HTERT RPE-1 (cell line): ENCODE measurements around the gene VPS9D1.

ENCODE experiments used
- in situ Hi-C: fragments of 300-500 bp; cut with MboI; formaldehyde crosslinking; loops from 4 replicates; pipeline ENCODE4 v1.14.3; 2020; ENCODE audit warnings: low sequenced_read_pairs

Gene VPS9D1

DNA sequence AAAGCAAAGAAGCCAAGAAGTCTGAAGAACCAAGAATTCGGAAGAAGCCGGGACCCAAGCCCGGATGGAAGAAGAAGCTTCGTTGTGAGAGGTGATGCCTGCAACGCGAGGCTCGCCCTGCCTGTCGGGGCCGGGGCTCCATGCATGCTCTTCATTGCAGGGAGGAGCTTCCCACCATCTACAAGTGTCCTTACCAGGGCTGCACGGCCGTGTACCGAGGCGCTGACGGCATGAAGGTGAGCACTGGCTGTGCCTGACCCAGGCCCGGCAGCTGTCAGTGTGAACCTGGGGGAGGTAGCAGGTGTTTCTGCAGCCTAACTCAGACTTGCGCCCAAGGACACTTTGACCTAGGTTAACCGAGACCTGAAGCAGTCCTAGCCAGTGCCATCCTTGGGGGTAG, 12.6 kb upstream of the VPS9D1 start:
- in situ Hi-C loops, result no loop called here

DNA sequence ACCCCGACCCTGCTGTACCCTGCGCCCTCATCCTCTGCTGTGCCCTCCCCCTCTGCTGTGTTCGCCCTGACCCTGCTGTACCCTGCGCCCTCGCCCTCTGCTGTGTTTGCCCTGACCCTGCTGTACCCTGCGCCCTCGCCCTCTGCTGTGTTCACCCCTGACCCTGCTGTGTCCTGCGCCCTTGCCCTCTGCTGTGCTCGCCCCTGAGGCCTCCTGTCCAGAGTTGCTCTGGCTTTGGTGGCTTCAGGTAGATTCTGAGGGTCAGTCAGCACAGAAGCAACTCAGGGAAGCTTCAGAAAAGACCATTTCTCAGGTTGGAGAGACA, 12.2 kb upstream of the VPS9D1 start:
- in situ Hi-C loops, result no loop called here

DNA sequence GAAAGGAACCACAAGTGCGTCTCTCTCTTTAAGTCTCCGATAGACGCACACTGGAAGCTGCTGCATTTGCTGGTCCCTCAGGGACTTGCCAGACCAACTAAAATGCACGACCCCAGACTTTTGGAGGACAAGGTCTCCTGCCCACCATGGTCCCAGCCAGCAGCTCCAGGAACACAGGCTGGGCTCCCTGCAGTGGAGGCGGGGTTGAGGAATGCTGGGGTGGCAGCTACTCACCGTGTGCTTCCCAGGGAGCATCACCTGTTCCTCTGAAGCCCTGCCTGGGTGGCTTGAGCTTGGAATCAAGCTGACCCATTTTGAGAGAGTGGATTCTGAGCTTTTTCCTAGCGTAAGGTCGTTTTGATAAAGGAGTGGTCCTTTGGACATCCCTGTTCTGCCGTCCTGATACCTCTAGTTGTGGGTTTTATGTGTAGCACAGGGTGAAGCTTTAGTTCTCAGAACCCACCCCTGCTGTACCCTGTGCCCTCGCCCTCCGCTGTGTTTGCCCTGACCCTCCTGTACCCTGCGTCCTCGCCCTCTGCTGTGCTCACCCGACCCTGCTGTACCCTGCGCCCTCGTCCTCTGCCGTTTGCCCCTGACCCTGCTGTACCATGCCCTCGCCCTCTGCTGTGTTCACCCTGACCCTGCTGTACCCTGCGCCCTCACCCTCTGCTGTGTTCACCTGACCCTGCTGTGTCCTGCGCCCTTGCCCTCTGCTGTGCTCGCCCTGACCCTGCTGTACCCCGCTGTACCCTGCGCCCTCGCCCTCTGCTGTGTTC, 11.6 kb upstream of the VPS9D1 start:
- in situ Hi-C loops, result no loop called here

DNA sequence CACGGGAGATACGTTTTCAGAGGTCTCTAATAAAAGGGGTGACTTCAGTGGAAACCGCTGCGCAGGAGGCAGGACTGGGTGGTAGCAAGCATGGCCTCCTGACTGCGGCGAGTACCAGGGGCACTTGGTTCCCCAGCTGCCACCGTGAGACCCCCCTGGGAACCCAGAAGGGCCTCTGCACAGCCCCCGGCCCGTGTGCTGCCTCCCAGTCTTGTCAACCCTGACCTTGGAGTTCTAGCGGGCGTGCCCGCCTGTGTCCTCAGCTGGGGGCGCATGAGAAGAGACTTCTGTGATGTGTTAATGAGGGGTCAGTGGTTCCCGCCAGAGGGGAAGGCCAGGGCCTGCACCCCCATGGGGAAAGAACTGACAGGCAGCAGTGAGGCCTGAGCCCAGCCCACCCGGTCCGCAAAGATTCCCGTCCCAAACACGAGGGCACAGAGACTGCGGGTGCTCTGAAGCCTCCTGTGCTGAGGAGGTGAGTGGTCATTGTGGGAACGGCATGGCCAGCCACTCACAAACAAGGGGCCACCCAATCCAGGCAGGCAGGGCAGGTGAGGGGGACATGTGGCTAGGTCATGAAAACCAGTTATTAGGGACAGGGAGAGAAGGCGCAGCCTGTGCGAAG, 10.0 kb upstream of the VPS9D1 start:
- in situ Hi-C loops, result no loop called here

DNA sequence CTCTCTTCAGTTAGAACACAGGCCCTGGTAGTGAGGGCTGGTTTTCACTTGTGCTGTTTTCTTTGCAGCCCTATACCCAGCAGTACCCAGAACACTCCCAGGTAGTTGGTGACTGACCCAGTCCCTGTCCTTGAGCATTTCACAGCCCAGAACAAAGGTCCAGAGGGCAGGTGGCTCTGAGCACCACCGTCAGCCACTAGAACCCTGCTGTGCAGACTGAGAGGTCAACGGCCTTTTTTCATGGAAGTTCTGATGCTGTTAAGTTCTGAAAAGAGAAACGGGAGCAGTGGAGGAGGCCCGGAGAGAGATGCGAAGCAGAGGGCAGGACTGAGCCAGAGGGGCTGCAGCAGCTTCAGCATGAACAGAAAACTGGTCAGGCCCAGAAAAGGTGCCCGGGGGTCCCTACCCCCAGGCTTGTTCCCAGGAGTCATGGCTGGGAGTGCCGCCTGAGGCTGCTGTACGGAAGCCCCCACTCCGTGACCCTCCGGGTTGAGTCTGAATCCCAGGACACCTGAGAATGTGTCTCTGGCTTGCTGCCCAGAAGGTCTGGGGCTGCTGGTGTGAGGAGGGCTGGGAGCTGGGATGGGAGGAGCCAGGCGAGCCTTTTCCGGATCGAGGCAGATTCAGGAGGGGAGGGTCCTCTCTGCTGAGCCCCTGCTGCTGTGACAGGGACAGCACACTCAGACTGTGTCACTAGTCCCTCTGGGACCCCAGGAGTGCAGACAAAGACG, 9.3 kb upstream of the VPS9D1 start:
- in situ Hi-C loops, result no loop called here

DNA sequence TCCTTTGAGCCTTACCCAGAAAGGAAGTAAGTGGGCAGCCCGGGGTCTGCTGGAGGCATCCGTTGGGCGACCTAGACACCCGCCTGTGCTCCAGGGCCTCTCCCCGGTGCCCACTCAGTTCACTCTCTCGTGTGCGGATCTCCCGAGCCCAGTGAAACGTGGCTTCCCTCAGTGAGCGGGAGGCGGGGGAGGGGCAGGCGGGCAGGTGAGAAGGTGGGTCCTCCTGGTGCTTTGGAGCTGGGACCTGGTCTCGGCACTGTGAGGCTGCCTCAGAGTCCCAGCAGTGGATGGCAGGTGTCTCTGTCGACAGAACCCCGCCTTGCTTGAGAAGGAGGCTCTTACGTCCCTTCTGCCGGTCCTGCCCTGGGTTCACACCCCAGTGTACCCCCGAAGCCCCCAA, 8.6 kb upstream of the VPS9D1 start:
- in situ Hi-C loops, result no loop called here

DNA sequence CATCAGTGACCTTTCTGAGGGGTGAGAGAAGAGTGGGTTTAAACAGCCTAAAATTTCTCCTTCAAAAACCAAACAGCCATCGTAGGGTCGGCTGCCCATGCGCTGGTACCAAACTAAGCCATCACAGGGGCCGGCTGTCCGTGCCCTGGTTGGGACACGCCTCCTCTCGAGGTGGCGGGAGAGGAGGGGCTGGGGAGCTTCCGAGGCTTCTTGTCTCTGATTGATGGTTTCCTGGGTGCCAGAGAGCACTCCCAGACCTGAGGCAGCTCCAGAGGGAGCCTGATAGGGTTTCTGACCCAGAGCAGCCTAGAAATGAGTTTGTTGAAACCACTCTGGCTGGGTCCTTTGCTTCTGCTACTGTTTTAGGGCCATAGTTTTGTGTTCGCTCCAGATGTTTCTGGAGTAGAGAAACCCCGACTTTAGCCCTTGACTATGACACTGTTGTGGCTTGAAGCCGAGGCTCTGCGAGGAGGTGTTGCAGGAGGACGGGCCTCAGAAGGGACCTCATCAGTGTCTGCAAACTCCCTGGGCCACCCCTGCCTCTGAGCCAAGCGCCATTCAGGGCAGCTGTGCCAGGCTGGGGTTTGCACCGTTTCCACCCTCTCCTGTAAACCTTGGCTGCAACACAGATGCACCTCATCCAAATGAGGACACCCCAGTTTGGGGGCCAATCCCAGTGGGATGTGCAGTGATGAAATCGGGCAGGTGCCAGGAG, 6.9 kb upstream of the VPS9D1 start:
- in situ Hi-C loops, result no loop called here

DNA sequence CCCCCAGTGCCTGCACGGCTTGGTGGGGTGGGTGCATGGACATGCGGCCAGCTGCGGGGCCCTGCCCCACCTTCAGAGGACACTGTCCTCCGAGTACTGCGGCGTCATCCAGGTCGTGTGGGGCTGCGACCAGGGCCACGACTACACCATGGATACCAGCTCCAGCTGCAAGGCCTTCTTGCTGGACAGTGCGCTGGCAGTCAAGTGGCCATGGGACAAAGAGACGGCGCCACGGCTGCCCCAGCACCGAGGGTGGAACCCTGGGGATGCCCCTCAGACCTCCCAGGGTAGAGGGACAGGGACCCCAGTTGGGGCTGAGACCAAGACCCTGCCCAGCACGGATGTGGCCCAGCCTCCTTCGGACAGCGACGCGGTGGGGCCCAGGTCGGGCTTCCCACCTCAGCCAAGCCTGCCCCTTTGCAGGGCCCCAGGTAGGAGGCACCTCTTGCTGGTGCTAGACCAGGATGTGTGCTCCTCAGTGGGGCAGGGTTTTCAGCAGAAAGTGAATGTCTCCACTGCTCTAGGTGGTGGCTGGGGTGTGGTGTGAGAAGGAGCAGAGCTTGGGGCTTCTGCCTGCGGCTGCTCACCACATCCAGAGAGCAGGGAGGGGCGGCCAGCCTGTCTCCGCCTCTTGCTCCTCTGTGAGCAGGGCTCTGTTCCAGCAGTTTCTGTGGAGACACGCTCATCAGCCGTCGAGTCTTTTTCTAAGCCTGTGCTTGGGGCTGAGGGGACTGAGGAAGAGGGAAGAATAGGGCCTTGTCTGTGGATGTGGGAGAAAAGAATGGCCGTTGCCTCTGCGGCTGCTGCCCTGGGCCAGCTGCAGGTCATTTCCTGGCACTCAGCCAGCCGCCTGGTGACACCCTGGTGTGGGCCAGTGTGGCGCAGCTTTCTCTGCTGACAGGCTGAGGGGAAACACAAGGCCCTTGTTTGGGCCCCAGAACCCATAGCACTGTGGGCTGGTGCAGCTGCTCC, 2.9 kb upstream of the VPS9D1 start:
- in situ Hi-C loops, result no loop called here

DNA sequence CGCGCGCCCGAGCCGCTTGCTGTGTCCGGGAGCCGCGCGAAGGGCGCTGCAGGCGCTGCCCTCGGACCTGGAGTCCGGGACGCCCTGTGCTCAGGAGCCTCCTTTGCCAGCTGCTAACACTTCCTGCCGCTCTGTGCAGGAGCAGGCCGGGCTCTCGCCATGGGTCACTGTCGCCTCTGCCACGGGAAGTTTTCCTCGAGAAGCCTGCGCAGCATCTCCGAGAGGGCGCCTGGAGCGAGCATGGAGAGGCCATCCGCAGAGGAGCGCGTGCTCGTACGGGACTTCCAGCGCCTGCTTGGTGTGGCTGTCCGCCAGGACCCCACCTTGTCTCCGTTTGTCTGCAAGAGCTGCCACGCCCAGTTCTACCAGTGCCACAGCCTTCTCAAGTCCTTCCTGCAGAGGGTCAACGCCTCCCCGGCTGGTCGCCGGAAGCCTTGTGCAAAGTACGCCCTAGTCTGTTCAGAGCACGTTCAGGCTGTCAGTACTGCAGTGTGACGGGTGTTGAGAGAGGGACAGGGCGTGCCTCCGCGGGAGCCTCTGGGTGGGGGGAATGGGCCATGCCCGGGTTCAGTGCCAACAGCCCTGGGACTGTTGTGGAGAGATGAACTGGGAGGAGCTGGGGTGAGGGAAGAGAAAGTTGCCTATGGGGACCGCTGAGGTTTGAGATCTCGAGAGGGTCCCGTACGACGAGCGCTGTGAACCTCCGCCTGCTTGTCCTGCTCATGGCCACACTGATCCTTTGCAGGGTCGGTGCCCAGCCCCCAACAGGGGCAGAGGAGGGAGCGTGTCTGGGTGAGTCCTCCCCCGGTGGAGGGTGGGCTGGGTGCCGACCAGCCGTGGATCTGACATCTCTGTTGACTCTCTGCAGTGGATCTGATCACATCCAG, 1.9 kb upstream of the VPS9D1 start:
- in situ Hi-C loops, result no loop called here

DNA sequence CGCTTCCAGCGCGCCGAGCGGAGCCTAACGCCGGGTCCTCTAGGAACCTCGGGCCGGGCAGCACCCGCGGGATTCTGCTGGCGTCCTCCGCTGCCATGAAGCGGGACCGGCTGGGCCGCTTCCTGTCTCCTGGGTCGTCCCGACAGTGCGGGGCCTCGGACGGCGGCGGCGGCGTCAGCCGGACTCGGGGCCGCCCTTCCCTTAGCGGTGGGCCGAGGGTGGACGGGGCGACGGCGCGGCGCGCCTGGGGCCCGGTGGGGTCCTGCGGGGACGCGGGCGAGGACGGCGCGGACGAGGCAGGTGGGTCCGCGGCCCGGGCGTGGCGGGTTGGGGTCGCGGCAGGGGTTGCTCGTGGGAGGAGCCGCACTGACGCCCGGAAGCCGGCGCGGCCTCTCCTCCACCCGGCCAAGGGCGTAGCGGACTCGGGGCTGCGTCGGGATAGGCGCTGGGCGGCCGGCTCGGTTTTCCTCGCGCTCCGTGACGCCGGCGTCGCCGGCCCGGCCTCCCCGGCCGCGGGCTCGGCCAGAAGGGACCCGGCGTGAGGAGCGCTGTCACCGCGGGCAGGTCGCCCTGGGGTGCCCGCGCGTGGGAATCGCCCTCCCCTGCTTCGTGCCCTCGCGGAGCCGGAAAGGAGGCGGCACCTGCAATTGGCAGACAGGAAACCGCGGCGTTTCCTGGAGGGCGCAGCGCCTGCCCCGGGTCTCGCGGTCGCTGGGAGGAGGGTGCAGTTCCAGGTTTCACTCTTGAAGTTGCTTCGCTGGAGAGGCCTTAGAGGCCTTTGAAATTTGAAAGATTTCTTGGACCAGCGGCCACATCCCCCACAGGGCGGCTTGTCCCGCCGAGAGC, 1.1 kb upstream of the VPS9D1 start:
- in situ Hi-C loops, result no loop called here

DNA sequence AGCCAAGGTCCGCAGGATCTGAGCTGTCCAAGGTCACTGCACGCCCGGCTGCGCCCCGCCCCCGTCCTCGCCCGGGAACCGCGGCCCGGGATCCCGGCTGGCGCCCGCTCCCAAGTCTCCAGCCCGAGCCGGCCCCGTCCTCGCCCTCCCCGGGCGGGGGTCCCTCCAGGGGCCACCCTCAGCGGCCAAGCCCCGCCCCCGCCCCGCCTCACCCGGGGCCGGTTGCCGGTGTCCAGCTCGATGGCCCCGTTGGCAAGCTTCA, 216 bp downstream of the VPS9D1 start:
- in situ Hi-C loops, result no loop called here

DNA sequence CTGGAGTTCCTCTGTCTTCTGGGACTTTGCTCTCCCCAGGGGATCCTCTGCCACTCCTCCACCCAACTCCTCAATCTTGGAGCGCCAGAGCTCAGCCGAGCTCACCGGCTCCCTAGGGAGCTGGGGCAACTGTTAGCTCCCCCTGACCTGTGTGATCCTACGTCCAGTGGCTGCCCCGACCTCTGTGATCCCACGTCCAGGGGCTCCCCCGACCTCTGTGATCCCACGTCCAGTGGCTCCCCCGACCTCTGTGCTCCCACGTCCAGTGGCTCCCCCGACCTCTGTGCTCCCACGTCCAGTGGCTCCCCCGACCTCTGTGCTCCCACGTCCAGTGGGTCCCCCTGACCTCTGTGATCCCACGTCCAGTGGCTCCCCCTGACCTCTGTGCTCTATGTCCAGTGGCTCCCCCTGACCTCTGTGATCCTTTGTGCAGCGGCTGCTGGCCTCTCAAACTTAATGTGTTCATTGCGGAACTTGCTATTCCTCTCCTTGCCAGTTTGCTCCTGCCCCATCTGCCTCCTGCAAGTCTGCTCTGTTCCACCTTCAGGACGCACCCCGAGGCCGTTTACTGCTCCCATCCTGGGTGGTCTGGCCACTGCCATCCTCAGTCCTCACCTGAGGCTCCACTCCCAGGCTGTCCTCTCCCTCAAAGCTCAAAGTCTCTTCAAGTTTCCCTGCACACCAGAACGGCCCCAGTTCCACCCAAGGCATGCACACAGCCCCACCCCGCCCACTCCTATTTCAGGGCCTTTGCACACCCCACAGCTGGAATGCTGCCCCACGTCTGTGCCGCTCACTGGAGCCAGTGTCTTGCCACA, 2.8 kb downstream of the VPS9D1 start:
- in situ Hi-C loops, result no loop called here

DNA sequence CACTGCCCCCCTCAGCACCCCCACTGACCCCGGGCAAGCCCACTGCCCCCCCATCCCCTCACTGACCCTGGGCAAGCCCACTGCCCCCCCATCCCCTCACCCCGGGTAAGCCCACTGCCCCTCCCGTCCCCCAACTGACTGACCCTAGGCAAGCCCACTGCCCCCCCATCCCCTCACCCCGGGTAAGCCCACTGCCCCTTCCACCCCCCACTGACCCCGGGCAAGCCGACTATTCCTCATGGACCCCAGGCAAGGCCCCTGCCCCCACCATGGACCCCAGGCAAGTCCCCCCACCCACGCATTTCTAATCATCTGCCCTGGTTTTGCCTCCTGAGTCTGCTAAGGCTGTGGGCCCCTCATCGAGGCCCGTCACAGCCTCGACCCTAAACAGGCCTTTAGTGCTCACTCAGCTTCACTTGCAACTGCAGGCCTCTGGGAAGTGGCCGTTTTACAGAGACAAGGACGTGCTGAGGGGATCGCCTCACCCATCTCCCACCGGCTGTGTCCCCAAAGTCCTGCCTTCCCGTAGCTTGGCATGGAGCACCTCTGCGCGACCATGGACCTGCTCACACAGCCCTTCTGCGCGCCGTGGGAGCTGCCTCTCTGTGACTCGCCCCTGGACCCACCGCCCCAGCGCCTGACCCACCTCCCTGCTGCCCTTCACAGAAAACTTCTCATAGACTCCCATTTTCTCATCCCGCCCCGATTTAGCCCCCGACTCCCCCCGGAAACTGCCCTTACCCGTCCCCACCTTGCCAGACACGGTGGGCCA, 3.6 kb downstream of the VPS9D1 start:
- in situ Hi-C loops, result no loop called here

DNA sequence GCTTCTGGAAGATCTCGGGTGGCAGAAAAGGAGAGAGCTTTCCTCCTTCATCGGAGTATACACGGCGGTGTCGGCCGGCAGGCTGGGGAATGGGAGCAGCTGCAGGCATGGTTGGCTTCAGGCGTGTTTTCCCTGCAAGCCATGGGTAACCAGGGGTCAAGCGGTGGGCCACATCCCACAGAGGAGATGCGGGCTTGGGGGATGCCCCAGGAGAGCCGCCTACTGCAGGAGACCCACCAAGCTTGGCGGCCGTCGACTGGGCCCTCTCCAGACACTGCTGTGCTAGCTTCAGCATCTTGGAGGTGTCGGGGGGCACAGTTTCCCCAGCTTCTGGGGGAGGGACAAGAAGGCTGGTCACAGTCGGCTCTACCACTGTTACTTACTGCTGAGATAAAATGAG, 4.2 kb downstream of the VPS9D1 start:
- in situ Hi-C loops, result no loop called here

DNA sequence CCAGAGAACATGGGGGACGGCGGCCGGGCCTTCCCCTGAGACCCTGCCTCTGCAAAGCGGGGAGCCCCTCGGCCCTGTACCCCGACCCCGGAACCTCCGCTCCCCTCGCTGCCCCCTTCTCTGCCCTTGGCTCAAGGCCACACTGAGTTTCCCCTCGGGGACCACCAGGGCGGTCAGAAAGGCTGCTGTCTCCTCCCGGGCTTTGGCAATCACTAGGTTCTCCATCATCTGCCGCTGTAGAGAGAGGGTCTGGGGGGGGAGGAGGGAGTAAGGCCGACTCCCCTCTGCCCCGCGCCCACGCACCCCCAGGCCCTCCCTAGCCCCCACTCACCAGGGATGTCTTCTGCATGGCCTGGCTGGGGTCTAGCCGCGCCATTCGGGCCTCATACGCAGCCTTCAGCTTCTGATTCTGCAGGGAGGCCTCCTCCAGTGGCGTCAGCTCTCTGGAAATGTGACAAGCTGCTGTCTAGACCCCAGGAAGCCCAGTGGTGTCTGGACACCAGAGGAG, 8.4 kb downstream of the VPS9D1 start:
- in situ Hi-C loops, result no loop called here

DNA sequence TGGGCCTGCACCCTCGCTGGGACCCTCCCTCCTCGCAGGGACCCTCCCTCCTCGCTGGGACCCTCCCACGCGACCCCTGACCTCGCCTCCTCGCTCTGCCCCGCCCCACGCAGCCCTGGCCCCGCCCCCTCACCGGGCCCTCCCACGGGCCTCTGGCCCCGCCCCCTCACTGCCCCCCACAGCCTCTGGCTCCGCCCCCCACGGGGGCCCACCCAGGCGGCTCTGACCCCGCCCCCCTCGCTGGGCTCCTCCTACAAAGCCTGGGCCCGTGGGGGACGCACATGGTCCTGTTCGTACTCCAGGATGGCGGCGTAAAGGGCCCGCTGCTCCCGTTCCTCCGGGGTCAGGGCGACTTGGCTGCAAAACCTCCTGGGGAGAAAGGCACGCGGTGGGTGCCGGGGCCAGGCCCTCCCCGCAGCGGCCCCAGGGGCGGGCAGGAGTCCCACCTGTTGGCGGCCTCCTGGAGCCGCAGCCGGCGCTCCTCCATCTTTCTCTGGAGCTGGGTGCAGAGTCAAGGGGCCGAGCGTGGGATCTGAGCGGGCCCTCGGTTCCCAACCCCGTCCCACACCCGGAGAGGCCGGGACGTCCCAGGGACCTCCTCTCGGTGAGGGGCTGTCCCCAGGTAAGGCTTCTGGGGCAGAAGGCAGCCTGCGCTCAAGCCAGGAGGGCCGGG, 9.0 kb downstream of the VPS9D1 start:
- in situ Hi-C loops, result no loop called here
